Right atrium auricular region (tissue), 2 donors: ENCODE data around the gene CST5. TPM values are rescaled to one million over a fixed set of nuclear protein-coding genes. Genes with fewer than 3 reads are reported as not detected.

ENCODE experiments used
- DNase-seq: peaks from one replicate; pipeline ENCODE4 v3.0.0-alpha.2; 2019; ENCODE audit warnings: low spot score
- H3K27ac ChIP-seq, 2 donors: fragments of 200-600 bp; sonication (generic); 1 replicate in 1 of 2; 2 replicates in 1 of 2; pipeline ENCODE4 v1.5.1; 2016 to 2019
- H3K27me3 ChIP-seq, 2 donors: fragments of 200-600 bp; sonication (generic); one replicate each; pipeline versions ENCODE4 v1.5.1 to v1.6.0; 2017 to 2019
- H3K36me3 ChIP-seq: fragments of 200-600 bp; sonication (generic); one replicate; pipeline ENCODE4 v1.5.1; 2016
- H3K4me1 ChIP-seq, 2 donors: fragments of 200-600 bp; sonication (generic); one replicate each; pipeline versions ENCODE4 v1.5.1 to v1.6.0; 2017 to 2019
- H3K4me3 ChIP-seq, 2 donors: fragments of 200-600 bp; sonication (generic); 1 replicate in 1 of 2; 2 replicates in 1 of 2; pipeline ENCODE4 v1.5.1; 2017 to 2019; ENCODE audit warnings: mild to moderate bottlenecking in 1 of 2, moderate library complexity in 1 of 2
- H3K9me3 ChIP-seq, 2 donors: fragments of 200-600 bp; sonication (generic); one replicate each; pipeline ENCODE4 v1.5.1; 2019
- CTCF ChIP-seq, 2 donors: fragments of 200-600 bp; sonication (generic); IDR thresholded peaks; one replicate each; pipeline ENCODE4 v1.5.1; 2019; ENCODE audit warnings: antibody characterized with exemption in 2 of 2
- total RNA-seq, 2 donors: library from RNA; depleted of rRNA; stranded (reverse); fragments of >200 nt; gene quantifications; one replicate each; pipeline ENCODE4 v1.1.0, GENCODE V29; 2016

Gene CST5
- total RNA-seq, 2 donors from 2014 or later, result not detected

DNA sequence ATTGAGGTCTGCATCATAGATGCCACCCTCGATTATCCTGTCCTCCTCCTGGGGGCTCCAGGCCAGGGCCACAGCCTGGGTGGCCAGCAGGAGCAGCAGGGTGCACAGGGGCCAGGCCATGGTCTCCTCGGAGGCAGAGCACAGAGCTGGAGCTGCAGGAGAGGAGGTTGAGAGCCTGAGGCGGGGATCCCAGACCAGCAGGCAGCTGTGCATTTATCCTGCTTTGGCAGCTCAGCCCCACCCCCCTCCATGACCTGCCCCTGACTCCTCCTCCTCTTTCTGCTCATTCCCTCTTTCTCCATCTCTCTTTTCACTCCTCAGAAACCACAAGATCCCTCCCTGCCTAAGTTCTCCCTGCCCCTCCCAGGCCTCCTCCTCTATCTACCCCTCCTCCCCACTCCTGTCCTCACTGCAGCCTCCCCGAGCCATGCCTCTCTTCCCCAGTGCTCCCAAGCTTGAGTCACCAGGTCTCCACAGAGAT is 53.0 kb downstream of the CST5 start, which contains the start of gene CST2:
TSS of gene CST2 (minus strand) at position 189 of the 481 bp plus-strand sequence. CDS start at position 120, 69 bp downstream.
- H3K27ac ChIP-seq, result no peak within 1 kb of the TSS
- no peak for TF ChIP-seq CTCF (IDR thresholded peaks at IDR 0.05)
- H3K36me3 ChIP-seq, result no peaks in the 10 kb centered on the region
- H3K4me3 ChIP-seq, result no peak within 1 kb of the TSS
- DNase-seq, result no peak
- no peaks in the 10 kb centered on the region for H3K27me3 ChIP-seq
- H3K4me1 ChIP-seq, result no peaks in the 10 kb centered on the region
- H3K9me3 ChIP-seq, result no peaks in the 10 kb centered on the region

Other genes starting within 250 kb of the CST5 start
- 100 to 1,000 TPM; 884 to 914 TPM for gene CST3, start 241.8 kb downstream of the CST5 start, total RNA-seq
- not detected for gene CST4, start 190.7 kb downstream of the CST5 start, total RNA-seq
- gene CST1, start 128.8 kb downstream of the CST5 start, total RNA-seq, result not detected
- not detected for gene CST2, start 53.0 kb downstream of the CST5 start, total RNA-seq
- gene GGTLC1, start 109.0 kb upstream of the CST5 start, total RNA-seq, result not detected